HCT116 (cell line): ENCODE measurements around the gene HDAC7.

ENCODE experiments used
- CEBPB ChIP-seq: IDR thresholded peaks from 2 replicates; pipeline ENCODE4 v1.6.1; 2012; ENCODE audit warnings: low read depth
- POLR2A ChIP-seq: IDR thresholded peaks from 2 replicates; pipeline ENCODE4 v1.7.0; 2011; ENCODE audit warnings: borderline replicate concordance; ENCODE audit not compliant: insufficient read depth, insufficient read length; ENCODE audit errors: extremely low read depth
- POLR2AphosphoS5 ChIP-seq: IDR thresholded peaks from 2 replicates; pipeline ENCODE4 v1.6.1; 2011; ENCODE audit warnings: mild to moderate bottlenecking, low read depth, low read length, moderate library complexity
- ZNF274 ChIP-seq: fragments of 200-500 bp; sonication (Bioruptor generic); IDR thresholded peaks from 2 replicates; pipeline ENCODE4 v1.6.1; 2014; ENCODE audit warnings: mild to moderate bottlenecking, low read depth, low read length, inconsistent platforms
- TF ChIP-seq, protein P1 (sequence below), 3 experiments: fragments of 200-600 bp in 1 of 3; sonication (generic) in 1 of 3; IDR thresholded peaks in 2 of 3; conservative IDR thresholded peaks in 1 of 3; 2 replicates each; pipeline ENCODE4 v1.5.1; 2012 to 2017; ENCODE audit warnings: low read depth in 2 of 3, low read length in 2 of 3, antibody characterized with exemption in 1 of 3, borderline replicate concordance in 1 of 3, control low read depth in 1 of 3, mild to moderate bottlenecking in 1 of 3, mixed read lengths in 1 of 3, mixed run types in 1 of 3, moderate library complexity in 1 of 3; ENCODE audit not compliant: insufficient read depth in 1 of 3

DNA sequence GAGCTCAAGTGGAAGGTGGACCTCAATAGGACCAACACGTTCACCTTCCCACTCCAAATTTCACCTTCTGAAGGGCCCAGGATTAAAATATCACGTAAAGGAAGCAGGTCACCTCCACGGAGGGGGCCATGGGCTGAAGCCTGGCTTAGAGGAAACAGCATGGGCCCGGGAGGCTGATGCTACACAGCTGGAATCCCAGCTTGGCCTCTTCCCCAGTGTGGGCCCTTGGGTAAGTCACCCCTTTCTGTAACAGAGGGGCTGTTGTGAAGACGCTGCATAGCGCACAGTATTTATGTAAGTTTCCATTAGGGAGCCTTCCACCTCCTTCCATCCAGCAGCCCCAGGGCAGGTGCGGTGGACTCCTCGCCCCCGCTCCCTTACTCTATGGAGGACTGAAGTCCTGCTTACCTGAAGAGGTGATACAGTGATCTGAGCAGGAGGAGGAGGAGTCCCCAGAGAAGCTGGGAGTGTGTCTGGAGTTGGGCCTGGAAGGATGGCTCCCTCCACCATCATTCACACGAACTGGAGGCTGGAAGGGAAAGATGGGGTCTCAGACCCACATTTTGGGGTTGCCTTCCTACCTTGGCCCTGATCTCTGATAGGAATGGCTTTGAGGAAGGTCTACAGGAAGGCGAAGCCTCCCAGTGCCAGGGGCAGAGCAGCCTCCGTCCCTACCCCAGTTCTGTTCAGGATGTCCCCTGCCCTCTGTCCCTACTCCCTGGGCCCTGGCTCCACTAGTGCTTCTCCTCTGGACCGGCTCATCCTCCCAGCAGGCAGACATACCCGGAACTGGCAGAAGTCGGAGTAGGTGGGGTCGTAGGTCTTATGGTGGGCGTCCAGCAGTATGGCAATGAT is 37.2 kb upstream of the HDAC7 start:
- TF ChIP-seq, protein P1, sequence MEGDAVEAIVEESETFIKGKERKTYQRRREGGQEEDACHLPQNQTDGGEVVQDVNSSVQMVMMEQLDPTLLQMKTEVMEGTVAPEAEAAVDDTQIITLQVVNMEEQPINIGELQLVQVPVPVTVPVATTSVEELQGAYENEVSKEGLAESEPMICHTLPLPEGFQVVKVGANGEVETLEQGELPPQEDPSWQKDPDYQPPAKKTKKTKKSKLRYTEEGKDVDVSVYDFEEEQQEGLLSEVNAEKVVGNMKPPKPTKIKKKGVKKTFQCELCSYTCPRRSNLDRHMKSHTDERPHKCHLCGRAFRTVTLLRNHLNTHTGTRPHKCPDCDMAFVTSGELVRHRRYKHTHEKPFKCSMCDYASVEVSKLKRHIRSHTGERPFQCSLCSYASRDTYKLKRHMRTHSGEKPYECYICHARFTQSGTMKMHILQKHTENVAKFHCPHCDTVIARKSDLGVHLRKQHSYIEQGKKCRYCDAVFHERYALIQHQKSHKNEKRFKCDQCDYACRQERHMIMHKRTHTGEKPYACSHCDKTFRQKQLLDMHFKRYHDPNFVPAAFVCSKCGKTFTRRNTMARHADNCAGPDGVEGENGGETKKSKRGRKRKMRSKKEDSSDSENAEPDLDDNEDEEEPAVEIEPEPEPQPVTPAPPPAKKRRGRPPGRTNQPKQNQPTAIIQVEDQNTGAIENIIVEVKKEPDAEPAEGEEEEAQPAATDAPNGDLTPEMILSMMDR (IDR thresholded peaks at IDR 0.05 in 2 of 3, conservative IDR thresholded peaks at IDR 0.05 in 1 of 3; ENCODE audit: borderline replicate concordance in 1 of 3, insufficient read depth in 1 of 3, low read depth in 2 of 3, low read length in 2 of 3): no peak
- TF ChIP-seq ZNF274 (no peak), CEBPB (no peak), POLR2A (no peak), POLR2AphosphoS5 (no peak)
